Measurements from ENCODE around the gene PTOV1.

The PTOV1 gene

DNA sequence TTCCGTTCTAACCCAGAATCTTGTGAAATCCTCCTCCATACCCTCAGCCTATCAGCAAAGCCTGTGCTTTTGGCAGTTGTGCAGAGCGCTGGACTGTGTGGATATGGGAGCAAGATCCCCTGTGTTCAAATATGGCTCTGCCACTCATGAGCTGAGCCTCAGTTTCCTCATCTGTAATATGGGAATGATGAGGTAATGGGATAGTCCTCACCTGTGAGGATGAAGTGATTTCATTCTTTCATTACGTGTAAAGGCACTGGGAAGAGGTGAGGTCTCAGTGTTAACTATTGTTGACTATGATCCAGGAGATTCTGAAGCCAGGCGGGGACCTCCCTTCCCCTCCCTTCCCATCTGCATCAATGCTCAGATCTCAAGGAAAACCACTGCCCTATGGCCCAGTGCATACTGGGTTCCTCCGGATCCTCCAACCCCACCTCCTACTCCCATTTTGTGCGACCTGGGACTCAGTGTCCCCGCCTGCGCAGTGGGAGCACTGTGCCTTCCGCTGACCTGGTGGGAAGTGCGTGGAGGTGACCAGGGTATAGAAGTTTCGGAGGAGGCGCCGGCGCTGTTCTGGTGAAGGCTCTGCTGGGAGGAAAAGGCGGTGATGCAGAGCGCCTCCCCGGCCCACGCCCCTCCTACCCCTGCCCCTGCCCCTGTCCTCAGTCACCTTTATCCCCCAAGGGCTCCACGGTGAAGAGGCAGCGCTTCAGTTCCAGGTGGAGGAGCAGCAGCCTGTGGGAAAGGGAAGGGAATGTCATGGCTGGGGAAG, 42.9 kb upstream of the PTOV1 start:
- H3K27ac ChIP-seq (ENCODE audit: insufficient read depth, low read length, poor library complexity, severe bottlenecking): peak overlapping the region; percentile 35
- DNase-seq: no peak
- H3K4me3 ChIP-seq (ENCODE audit: insufficient read depth, low read depth, low read length, poor library complexity, severe bottlenecking): no peak overlapping the region
- H3K4me1 ChIP-seq (ENCODE audit: control insufficient read depth, insufficient read depth, low read length, poor library complexity, severe bottlenecking): peaks cover 10% of the 10 kb centered on the region
- peaks cover 9% of the 10 kb centered on the region for H3K36me3 ChIP-seq (ENCODE audit: control insufficient read depth, insufficient read depth, low read length)
- no peaks in the 10 kb centered on the region for H3K27me3 ChIP-seq (replicated peaks; ENCODE audit: control insufficient read depth, insufficient read depth, low read length, poor library complexity, severe bottlenecking)
- H3K9me3 ChIP-seq (ENCODE audit: control insufficient read depth, low read length): no peaks in the 10 kb centered on the region

DNA sequence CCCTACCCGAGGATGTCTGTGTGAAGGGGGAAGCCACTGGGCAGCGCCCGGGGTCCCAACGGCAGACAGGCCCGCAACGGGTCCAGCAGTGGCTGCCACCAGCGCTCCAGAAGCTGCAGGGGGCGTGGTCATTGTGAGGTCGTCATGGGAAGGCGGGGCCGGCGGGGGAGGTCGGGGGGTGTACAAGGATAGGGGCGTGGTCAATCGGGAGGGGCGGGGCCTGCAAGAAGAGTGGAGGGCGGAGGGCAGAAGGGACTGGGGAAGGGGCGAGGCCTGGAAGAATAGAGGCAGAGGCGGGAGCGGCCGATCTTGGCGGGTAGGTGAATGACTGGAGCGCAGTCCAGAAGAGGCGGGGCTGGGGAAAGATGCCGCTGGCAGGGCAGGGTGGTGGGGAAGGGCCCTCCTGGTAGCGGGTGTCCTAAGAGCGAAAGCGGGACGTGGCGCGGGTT, 42.2 kb upstream of the PTOV1 start:
- peak; percentile 76 to 92 (median 81) for DNase-seq
- peak overlapping the region; percentile 54 for H3K4me3 ChIP-seq (ENCODE audit: insufficient read depth, low read depth, low read length, poor library complexity, severe bottlenecking)
- no peaks in the 10 kb centered on the region for H3K9me3 ChIP-seq (ENCODE audit: control insufficient read depth, low read length)
- no peaks in the 10 kb centered on the region for H3K27me3 ChIP-seq (replicated peaks; ENCODE audit: control insufficient read depth, insufficient read depth, low read length, poor library complexity, severe bottlenecking)
- H3K36me3 ChIP-seq (ENCODE audit: control insufficient read depth, insufficient read depth, low read length): peaks cover 3% of the 10 kb centered on the region
- H3K4me1 ChIP-seq (ENCODE audit: control insufficient read depth, insufficient read depth, low read length, poor library complexity, severe bottlenecking): peaks cover 10% of the 10 kb centered on the region
- peak overlapping the region; percentile 67 for H3K27ac ChIP-seq (ENCODE audit: insufficient read depth, low read length, poor library complexity, severe bottlenecking)

DNA sequence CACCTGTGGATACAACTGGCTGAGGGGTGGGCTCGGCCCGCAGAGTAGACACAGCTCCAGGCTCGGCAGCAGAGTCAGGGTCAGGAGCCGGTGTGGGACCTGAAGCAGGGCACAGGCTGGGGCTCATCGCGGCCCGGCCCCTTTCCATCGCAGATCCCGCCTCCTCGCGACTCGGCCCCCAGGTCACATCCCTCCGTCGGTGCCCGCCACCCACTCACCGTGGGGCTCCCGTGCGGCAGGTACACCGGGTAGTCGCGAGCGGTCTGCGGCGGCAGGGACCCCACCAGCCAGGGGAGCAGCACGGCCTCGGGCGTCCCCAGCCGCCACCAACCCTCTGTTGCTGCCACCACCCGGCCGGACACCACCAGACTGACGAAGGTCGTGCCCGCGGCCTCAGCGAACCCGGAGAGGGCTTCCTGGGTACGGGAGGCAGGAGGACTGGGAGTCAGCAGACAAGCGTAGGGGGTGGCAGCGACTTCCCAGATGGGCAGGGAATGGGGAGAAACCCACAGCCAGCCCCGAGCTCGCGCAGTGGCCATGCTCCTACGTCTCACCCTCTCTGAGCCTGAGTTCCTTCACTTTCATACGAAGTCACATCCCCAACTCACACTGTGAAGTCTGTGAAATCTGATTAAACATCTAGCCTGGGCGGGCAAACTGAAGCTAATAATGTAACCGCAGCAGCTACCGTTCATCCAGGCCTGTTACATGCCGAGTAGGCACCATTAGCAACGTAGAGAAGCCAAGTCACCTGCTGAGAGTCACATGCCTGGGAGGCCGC, 41.6 kb upstream of the PTOV1 start:
- H3K9me3 ChIP-seq (ENCODE audit: control insufficient read depth, low read length): no peaks in the 10 kb centered on the region
- H3K36me3 ChIP-seq (ENCODE audit: control insufficient read depth, insufficient read depth, low read length): no peaks in the 10 kb centered on the region
- peak overlapping the region; percentile 67 for H3K27ac ChIP-seq (ENCODE audit: insufficient read depth, low read length, poor library complexity, severe bottlenecking)
- H3K27me3 ChIP-seq (replicated peaks; ENCODE audit: control insufficient read depth, insufficient read depth, low read length, poor library complexity, severe bottlenecking): no peaks in the 10 kb centered on the region
- DNase-seq: peak; percentile 29 to 39 (median 32)
- peak overlapping the region; percentile 54 for H3K4me3 ChIP-seq (ENCODE audit: insufficient read depth, low read depth, low read length, poor library complexity, severe bottlenecking)
- H3K4me1 ChIP-seq (ENCODE audit: control insufficient read depth, insufficient read depth, low read length, poor library complexity, severe bottlenecking): peaks cover 14% of the 10 kb centered on the region

DNA sequence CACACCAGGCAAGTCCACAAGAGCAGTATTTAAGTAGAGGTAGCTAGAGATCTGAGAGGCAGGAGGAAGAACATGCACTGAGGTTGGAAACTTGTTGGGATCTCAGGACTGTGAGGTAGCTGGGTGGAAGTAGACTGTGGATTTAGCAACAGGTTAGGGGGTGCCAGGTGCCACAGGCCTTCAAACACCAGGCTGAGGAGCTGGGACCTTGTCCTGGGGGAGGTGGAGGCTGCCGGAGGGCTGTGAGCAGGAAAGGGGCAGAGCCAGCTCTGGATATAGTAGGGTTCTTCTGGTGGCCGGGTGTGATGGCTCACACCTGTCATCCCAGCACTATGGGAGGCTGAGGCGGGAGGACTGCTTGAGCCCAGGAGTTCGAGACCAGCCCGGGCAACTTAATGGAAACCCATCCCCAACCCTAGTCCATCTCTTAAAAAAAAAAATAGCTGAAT, 41.0 kb upstream of the PTOV1 start:
- no peaks in the 10 kb centered on the region for H3K9me3 ChIP-seq (ENCODE audit: control insufficient read depth, low read length)
- H3K27me3 ChIP-seq (replicated peaks; ENCODE audit: control insufficient read depth, insufficient read depth, low read length, poor library complexity, severe bottlenecking): no peaks in the 10 kb centered on the region
- peak overlapping the region; percentile 54 for H3K4me3 ChIP-seq (ENCODE audit: insufficient read depth, low read depth, low read length, poor library complexity, severe bottlenecking)
- DNase-seq: no peak
- H3K4me1 ChIP-seq (ENCODE audit: control insufficient read depth, insufficient read depth, low read length, poor library complexity, severe bottlenecking): peaks cover 14% of the 10 kb centered on the region
- no peaks in the 10 kb centered on the region for H3K36me3 ChIP-seq (ENCODE audit: control insufficient read depth, insufficient read depth, low read length)
- no peak overlapping the region for H3K27ac ChIP-seq (ENCODE audit: insufficient read depth, low read length, poor library complexity, severe bottlenecking)

DNA sequence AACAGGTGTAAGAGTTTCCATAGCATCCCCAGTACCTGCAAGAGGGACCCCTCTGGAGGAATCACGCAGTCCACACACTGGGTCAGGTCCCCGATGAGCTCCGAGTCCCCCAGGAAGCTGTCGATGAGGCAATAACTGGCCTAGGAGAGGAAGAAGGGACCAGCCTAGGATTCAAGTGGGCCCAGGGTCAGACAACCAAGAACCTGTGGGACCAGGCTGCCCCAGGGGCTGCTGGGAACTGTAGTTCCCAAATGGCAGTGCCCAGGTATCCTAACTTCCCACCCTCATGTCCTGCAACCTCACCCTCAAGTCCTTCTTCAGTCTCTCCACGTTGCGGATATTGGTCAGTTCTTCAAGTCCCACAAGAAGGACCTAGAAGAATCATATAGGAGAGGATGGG, 39.6 kb upstream of the PTOV1 start:
- H3K36me3 ChIP-seq (ENCODE audit: control insufficient read depth, insufficient read depth, low read length): no peaks in the 10 kb centered on the region
- peaks cover 14% of the 10 kb centered on the region for H3K4me1 ChIP-seq (ENCODE audit: control insufficient read depth, insufficient read depth, low read length, poor library complexity, severe bottlenecking)
- no peaks in the 10 kb centered on the region for H3K9me3 ChIP-seq (ENCODE audit: control insufficient read depth, low read length)
- no peaks in the 10 kb centered on the region for H3K27me3 ChIP-seq (replicated peaks; ENCODE audit: control insufficient read depth, insufficient read depth, low read length, poor library complexity, severe bottlenecking)
- no peak overlapping the region for H3K4me3 ChIP-seq (ENCODE audit: insufficient read depth, low read depth, low read length, poor library complexity, severe bottlenecking)
- no peak for DNase-seq
- no peak overlapping the region for H3K27ac ChIP-seq (ENCODE audit: insufficient read depth, low read length, poor library complexity, severe bottlenecking)

DNA sequence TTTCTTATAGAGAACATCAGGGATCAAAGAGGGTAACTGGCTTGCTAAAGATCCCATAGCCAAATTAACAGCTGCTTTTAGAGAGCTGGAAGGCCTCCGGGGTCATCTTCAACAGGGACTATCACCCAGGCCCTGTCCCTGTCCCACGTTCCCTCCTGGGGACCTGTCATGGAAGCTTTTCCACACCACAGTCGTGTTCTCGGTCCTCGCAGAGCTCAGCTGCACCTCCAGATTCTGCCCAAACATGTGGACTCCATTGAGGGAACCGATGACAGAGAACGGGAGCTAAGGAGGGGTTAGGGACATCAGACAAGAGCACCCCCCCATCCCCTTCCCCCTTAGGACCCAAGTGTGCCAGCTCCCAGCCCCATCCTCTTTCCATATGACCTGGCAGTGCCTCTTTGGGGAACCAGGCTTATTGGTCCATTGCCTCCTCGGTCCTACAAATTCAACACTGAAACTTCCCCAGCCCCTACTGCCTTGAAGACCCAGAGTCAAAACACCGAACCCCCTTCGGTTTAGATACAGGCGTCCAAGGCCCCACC, 38.4 kb upstream of the PTOV1 start:
- Histone ChIP-seq H3K27ac (ENCODE audit: insufficient read depth, low read length, poor library complexity, severe bottlenecking) (peak overlapping the region; percentile 96), H3K4me3 (ENCODE audit: insufficient read depth, low read depth, low read length, poor library complexity, severe bottlenecking) (peak overlapping the region; percentile 69), H3K4me1 (ENCODE audit: control insufficient read depth, insufficient read depth, low read length, poor library complexity, severe bottlenecking) (peaks cover 14% of the 10 kb centered on the region), H3K9me3 (ENCODE audit: control insufficient read depth, low read length) (no peaks in the 10 kb centered on the region), H3K27me3 (replicated peaks; ENCODE audit: control insufficient read depth, insufficient read depth, low read length, poor library complexity, severe bottlenecking) (no peaks in the 10 kb centered on the region), H3K36me3 (ENCODE audit: control insufficient read depth, insufficient read depth, low read length) (no peaks in the 10 kb centered on the region)
- no peak for DNase-seq

DNA sequence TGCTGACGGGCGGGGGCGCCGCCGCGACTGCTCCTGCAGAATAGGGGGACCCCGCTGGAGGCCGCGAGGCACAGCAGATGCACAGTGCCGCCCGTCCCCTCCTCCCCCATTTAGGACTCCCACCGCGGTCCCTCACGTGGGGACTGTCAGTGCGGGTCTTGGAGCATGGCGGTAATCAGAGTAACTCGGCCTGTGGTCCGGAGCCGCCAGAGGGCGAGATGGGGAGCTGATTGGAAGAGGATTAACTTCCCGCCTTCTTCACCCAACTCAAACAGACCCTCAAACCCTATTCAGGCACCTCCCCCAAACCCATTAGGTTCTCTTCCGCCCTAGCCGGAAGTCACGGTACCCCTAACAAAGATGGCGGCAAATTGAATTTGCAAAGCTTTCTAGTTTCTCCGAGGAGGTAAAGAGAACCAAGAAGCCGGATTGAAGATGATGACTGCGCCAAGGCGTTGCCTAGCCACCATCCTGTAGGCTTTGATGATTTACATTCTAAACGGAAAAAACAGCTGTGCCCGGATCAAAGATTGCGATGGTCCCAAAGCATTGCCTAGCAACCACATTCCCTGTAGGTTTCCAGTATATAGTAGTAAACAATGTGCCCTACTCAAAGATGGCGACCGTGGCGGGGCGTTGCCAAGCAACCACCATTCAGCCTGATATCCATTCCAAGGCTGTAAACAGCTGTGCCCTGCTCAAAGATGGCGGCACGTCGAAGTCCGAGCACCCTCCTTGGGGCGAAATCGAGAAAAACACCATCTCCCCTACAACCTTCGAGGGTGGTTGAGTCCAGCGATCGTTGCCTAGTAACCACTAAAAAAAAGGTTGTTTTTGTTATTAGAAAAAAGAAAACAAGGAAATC, 37.7 kb upstream of the PTOV1 start, which contains the start of gene FUZ:
Gene FUZ (minus strand): TSS at position 296 of the 865 bp plus-strand sequence. CDS start 186 bp downstream, at position 110.
- Histone ChIP-seq H3K36me3 (ENCODE audit: control insufficient read depth, insufficient read depth, low read length) (no peaks in the 10 kb centered on the region), H3K27ac (ENCODE audit: insufficient read depth, low read length, poor library complexity, severe bottlenecking) (peak within 1 kb of the TSS; percentile 96), H3K27me3 (replicated peaks; ENCODE audit: control insufficient read depth, insufficient read depth, low read length, poor library complexity, severe bottlenecking) (no peaks in the 10 kb centered on the region), H3K9me3 (ENCODE audit: control insufficient read depth, low read length) (no peaks in the 10 kb centered on the region), H3K4me3 (ENCODE audit: insufficient read depth, low read depth, low read length, poor library complexity, severe bottlenecking) (peak within 1 kb of the TSS; percentile 69), H3K4me1 (ENCODE audit: control insufficient read depth, insufficient read depth, low read length, poor library complexity, severe bottlenecking) (peaks cover 14% of the 10 kb centered on the region)
- DNase-seq: peak; percentile 90 to 93 (median 91)

DNA sequence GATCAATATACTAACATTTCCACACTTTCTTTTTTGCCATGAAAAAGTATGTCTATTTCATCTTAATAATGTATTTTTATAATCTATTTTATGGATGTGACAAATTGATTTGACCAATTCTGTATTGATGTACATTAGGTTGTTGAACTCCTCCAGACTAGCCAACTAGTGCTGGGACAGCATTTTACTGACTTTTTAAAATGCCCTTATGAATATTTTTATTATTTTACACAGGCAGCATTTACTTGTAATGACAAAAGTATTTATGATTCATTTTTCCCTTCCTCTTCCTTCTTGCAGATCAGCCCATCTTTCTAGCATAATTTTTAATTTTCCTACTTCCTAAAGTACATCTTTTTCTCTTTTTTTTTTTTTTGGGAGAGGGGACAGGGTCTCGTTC, 36.9 kb upstream of the PTOV1 start:
- no peaks in the 10 kb centered on the region for H3K27me3 ChIP-seq (replicated peaks; ENCODE audit: control insufficient read depth, insufficient read depth, low read length, poor library complexity, severe bottlenecking)
- H3K9me3 ChIP-seq (ENCODE audit: control insufficient read depth, low read length): no peaks in the 10 kb centered on the region
- H3K27ac ChIP-seq (ENCODE audit: insufficient read depth, low read length, poor library complexity, severe bottlenecking): peak overlapping the region; percentile 96
- no peak for DNase-seq
- no peak overlapping the region for H3K4me3 ChIP-seq (ENCODE audit: insufficient read depth, low read depth, low read length, poor library complexity, severe bottlenecking)
- peaks cover 20% of the 10 kb centered on the region for H3K4me1 ChIP-seq (ENCODE audit: control insufficient read depth, insufficient read depth, low read length, poor library complexity, severe bottlenecking)
- H3K36me3 ChIP-seq (ENCODE audit: control insufficient read depth, insufficient read depth, low read length): no peaks in the 10 kb centered on the region

DNA sequence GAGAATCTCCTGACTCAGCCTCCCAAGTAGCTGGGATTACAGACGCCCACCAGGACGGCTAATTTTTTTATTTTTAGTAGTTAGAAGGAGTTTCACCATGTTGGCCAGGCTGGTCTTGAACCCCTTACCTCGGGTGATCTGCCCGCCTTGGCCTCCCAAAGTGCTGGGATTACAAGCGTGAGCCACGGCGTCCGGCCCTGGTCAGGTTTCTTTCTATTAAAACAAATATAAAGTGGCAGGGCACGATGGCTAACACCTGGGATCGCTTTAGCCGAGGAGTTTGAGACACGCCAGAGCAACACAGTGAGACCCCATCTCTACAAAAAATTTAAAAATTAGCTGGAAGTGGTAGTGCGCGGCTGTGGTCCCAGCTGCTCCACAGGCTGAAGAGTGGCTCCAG, 34.4 kb upstream of the PTOV1 start:
- H3K9me3 ChIP-seq (ENCODE audit: control insufficient read depth, low read length): no peaks in the 10 kb centered on the region
- no peaks in the 10 kb centered on the region for H3K27me3 ChIP-seq (replicated peaks; ENCODE audit: control insufficient read depth, insufficient read depth, low read length, poor library complexity, severe bottlenecking)
- no peaks in the 10 kb centered on the region for H3K36me3 ChIP-seq (ENCODE audit: control insufficient read depth, insufficient read depth, low read length)
- no peak overlapping the region for H3K4me3 ChIP-seq (ENCODE audit: insufficient read depth, low read depth, low read length, poor library complexity, severe bottlenecking)
- H3K27ac ChIP-seq (ENCODE audit: insufficient read depth, low read length, poor library complexity, severe bottlenecking): peak overlapping the region; percentile 98
- H3K4me1 ChIP-seq (ENCODE audit: control insufficient read depth, insufficient read depth, low read length, poor library complexity, severe bottlenecking): peaks cover 21% of the 10 kb centered on the region
- no peak for DNase-seq
